Muscle of leg (tissue), 11 donors: Measurements from ENCODE around the gene CLASP2. TPM values are rescaled to one million over a fixed set of nuclear protein-coding genes. Genes with fewer than 3 reads are reported as not detected.
"Not testable (repeated sequence)": the region's sequence is repeated elsewhere in the genome, so short reads cannot be mapped to it uniquely, and the experiment has no call there.

Experiments
- DNase-seq: peaks from one replicate; pipeline ENCODE4 v3.0.0; 2013
- H3K27ac ChIP-seq: one replicate; pipeline ENCODE4 v1.5.1; 2013; ENCODE audit warnings: mild to moderate bottlenecking, low read length, control low read depth
- H3K27me3 ChIP-seq: one replicate; pipeline ENCODE4 v1.6.1; 2013; ENCODE audit warnings: low read length; ENCODE audit not compliant: control insufficient read depth, insufficient read depth
- H3K36me3 ChIP-seq: one replicate; pipeline ENCODE4 v1.6.1; 2013; ENCODE audit warnings: low read length; ENCODE audit not compliant: control insufficient read depth, insufficient read depth
- H3K4me1 ChIP-seq: one replicate; pipeline ENCODE4 v1.6.1; 2013; ENCODE audit warnings: low read length; ENCODE audit not compliant: control insufficient read depth, insufficient read depth
- H3K4me3 ChIP-seq: one replicate; pipeline ENCODE4 v1.5.1; 2013; ENCODE audit warnings: low read length, control low read depth
- H3K9me3 ChIP-seq: replicated peaks from 2 replicates; pipeline ENCODE4 v1.6.1; 2013; ENCODE audit warnings: low read depth, low read length; ENCODE audit not compliant: control insufficient read depth
- WGBS: methylation state at CpG from one replicate; pipeline ENCODE4 v1.1.5; 2013; ENCODE audit warnings: missing lambda C conversion rate; ENCODE audit not compliant: insufficient coverage; 5-methylcytosine and 5-hydroxymethylcytosine counted together
- polyA plus RNA-seq, 8 donors: library from polyadenylated mRNA; unstranded; fragments of 120-200 nt; gene quantifications; one replicate each; pipeline versions ENCODE4 v1.2.1 to v1.2.3, GENCODE V29; 2013; ENCODE audit warnings: inconsistent platforms in 1 of 8, low replicate concordance in 1 of 8; ENCODE audit not compliant: insufficient read length in 8 of 8, insufficient read depth in 1 of 8
- total RNA-seq: library from RNA; stranded (reverse); fragments of 120-200 nt; gene quantifications from one replicate; pipeline ENCODE4 v1.2.4, GENCODE V29; 2013

Gene CLASP2
- total and polyA plus RNA-seq, 9 donors, result 33.5 to 68.7 (median 40.0) TPM

DNA sequence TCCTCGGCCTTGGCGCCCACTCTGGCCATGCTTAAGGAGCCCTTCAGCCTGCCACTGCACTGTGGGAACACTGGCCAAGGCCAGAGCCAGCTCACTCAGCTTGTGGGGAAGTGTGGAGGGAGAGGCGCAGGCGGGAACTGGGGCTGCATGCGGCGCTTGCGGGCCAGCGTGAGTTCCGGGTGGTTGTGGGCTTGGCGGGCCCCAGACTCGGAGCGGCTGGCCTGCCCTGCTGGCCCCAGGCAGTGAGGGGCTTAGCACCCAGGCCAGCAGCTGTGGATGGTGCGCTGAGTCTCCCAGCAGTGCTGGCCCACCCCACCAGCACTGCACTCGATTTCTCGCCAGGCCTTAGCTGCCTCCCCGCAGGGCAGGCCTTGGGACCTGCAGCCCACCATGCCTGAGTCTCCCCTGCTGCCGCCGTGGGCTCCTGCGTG lies 264.7 kb downstream of the CLASP2 start:
- WGBS, result 95% methylated on average over 19 of the region's 19 CpGs
- H3K4me3 ChIP-seq, result no peak overlapping the region
- H3K9me3 ChIP-seq, result peaks cover 3% of the 10 kb centered on the region
- H3K4me1 ChIP-seq, result no peaks in the 10 kb centered on the region
- H3K36me3 ChIP-seq, result no peaks in the 10 kb centered on the region
- no peak overlapping the region for H3K27ac ChIP-seq
- H3K27me3 ChIP-seq, result no peaks in the 10 kb centered on the region
- DNase-seq, result no peak

DNA sequence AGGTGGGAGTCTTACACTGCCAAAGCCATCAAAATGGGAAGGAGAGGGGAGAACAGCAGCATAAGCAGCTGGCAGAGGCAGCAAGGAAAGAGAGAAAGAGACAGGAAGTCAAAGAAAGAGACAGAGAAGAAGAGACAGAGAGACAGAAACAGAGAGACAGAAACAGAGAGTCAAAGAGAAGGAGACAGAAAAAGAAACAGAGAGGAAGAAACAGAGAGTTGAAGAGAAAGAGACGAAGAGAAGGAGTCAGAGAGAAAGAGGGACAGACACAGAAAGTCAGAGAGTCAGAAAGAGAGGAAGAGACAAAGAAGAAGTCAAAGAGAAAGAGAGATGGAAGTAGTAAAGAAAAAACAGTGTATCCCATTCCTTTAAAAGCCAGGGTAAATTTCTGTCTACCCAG lies 266.1 kb downstream of the CLASP2 start:
- not testable (repeated sequence) for DNase-seq, H3K27me3 ChIP-seq, H3K36me3 ChIP-seq, H3K4me1 ChIP-seq, H3K4me3 ChIP-seq, H3K27ac ChIP-seq, H3K9me3 ChIP-seq
- WGBS, result no CpG with 5 or more reads among the region's 1 CpG

DNA sequence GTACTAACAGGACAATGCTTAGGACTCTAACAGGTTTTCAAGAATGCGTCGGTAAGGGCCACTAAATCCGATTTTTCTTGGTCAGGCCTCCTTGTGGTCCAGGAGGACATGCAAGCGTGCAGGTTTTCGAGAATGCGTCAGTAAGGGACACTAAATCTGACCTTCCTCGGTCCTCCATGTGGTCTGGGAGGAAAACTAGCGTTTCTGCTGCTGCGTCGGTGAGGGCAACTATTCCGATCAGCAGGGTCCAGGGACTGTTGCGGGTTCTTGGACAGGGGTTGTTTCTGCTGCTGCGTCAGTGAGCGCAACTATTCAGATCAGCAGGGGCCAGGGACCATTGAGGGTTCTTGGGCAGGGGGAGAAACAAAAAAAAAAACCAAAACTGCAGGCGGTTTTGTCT lies 270.1 kb downstream of the CLASP2 start:
- Histone ChIP-seq H3K36me3 (no peaks in the 10 kb centered on the region), H3K4me1 (no peaks in the 10 kb centered on the region), H3K4me3 (no peak overlapping the region), H3K9me3 (no peaks in the 10 kb centered on the region), H3K27me3 (no peaks in the 10 kb centered on the region), H3K27ac (no peak overlapping the region)
- 91% methylated on average over 15 of the region's 15 CpGs for WGBS
- no peak for DNase-seq

DNA sequence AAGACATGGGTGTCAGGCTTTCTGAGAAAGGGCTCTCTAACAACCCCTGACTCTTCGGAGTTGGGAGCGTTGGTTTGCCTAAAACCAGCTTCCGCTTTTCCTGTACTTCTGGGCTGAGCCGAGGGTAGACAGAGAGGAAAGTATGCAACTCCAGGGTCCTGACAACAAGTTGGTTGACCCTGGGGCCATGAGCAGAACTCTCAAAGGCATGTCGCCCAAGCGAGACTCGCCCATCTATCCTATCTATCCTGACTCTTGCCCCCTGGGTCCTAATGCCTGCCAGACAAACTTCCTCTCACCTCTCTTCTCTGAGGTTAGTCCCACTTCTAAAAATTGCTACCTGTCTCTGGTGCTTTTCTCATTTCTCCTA lies 270.8 kb downstream of the CLASP2 start:
- DNase-seq, H3K9me3 ChIP-seq, H3K27ac ChIP-seq, H3K27me3 ChIP-seq, H3K4me3 ChIP-seq, H3K4me1 ChIP-seq, H3K36me3 ChIP-seq: not testable (repeated sequence)
- 76% methylated on average over 7 of the region's 7 CpGs for WGBS

Other genes starting within 250 kb of the CLASP2 start
- 67.2 TPM for gene PDCD6IP, start 80.4 kb upstream of the CLASP2 start, total RNA-seq
- 100 to 1,000 TPM in 1 of 8 donors, 10 to 100 TPM in 7; 79.9 to 101 (median 93.4) TPM for gene PDCD6IP, start 80.4 kb upstream of the CLASP2 start, polyA plus RNA-seq